ENCODE data around the gene KRTAP5-6.

KRTAP5-6 gene

GRCh38 chr11:1744891-1745700, 48.1 kb downstream of the KRTAP5-6 start:
- no peak for ATAC-seq (ENCODE audit: low read depth)
- Histone ChIP-seq H3K4me1 (ENCODE audit: insufficient read depth, poor library complexity, severe bottlenecking) (peaks cover 1% of the 10 kb centered on the region), H3K36me3 (ENCODE audit: low read depth) (no peaks in the 10 kb centered on the region), H3K4me3 (ENCODE audit: severe bottlenecking) (no peak overlapping the region), H3K27me3 (ENCODE audit: insufficient read depth, poor library complexity, severe bottlenecking) (peaks cover 12% of the 10 kb centered on the region), H3K9me3 (ENCODE audit: severe bottlenecking) (no peaks in the 10 kb centered on the region), H3K27ac (ENCODE audit: poor library complexity, severe bottlenecking) (no peak overlapping the region)
- peak; percentile 24 for DNase-seq (ENCODE audit: low spot score)
- TF ChIP-seq CTCF (IDR thresholded peaks at IDR 0.05; ENCODE audit: poor library complexity, severe bottlenecking) = no peak

GRCh38 chr11:1745701-1746320, 48.8 kb downstream of the KRTAP5-6 start:
- no peak for TF ChIP-seq CTCF (IDR thresholded peaks at IDR 0.05; ENCODE audit: poor library complexity, severe bottlenecking)
- Histone ChIP-seq H3K9me3 (ENCODE audit: severe bottlenecking) (no peaks in the 10 kb centered on the region), H3K36me3 (ENCODE audit: low read depth) (no peaks in the 10 kb centered on the region), H3K4me3 (ENCODE audit: severe bottlenecking) (no peak overlapping the region), H3K27me3 (ENCODE audit: insufficient read depth, poor library complexity, severe bottlenecking) (peaks cover 12% of the 10 kb centered on the region), H3K27ac (ENCODE audit: poor library complexity, severe bottlenecking) (no peak overlapping the region), H3K4me1 (ENCODE audit: insufficient read depth, poor library complexity, severe bottlenecking) (peaks cover 6% of the 10 kb centered on the region)
- ATAC-seq (ENCODE audit: low read depth) = no peak
- peak; percentile 19 for DNase-seq (ENCODE audit: low spot score)

- Histone ChIP-seq H3K27ac (ENCODE audit: poor library complexity, severe bottlenecking) (no peak overlapping the region), H3K27me3 (ENCODE audit: insufficient read depth, poor library complexity, severe bottlenecking) (peaks cover 12% of the 10 kb centered on the region), H3K4me1 (ENCODE audit: insufficient read depth, poor library complexity, severe bottlenecking) (peaks cover 6% of the 10 kb centered on the region), H3K36me3 (ENCODE audit: low read depth) (no peaks in the 10 kb centered on the region), H3K4me3 (ENCODE audit: severe bottlenecking) (no peak overlapping the region), H3K9me3 (ENCODE audit: severe bottlenecking) (no peaks in the 10 kb centered on the region)
- TF ChIP-seq CTCF (IDR thresholded peaks at IDR 0.05; ENCODE audit: poor library complexity, severe bottlenecking) = no peak
- DNase-seq (ENCODE audit: low spot score) (no peak), ATAC-seq (ENCODE audit: low read depth) (no peak)
These were observed 49.5 kb downstream of the KRTAP5-6 start for GRCh38 chr11:1746511-1746931.

GRCh38 chr11:1746956-1747752, 50.2 kb downstream of the KRTAP5-6 start:
- DNase-seq (ENCODE audit: low spot score) (peak; percentile 51), ATAC-seq (ENCODE audit: low read depth) (no peak)
- Histone ChIP-seq H3K9me3 (ENCODE audit: severe bottlenecking) (no peaks in the 10 kb centered on the region), H3K4me3 (ENCODE audit: severe bottlenecking) (no peak overlapping the region), H3K27ac (ENCODE audit: poor library complexity, severe bottlenecking) (no peak overlapping the region), H3K36me3 (ENCODE audit: low read depth) (no peaks in the 10 kb centered on the region), H3K27me3 (ENCODE audit: insufficient read depth, poor library complexity, severe bottlenecking) (peaks cover 12% of the 10 kb centered on the region), H3K4me1 (ENCODE audit: insufficient read depth, poor library complexity, severe bottlenecking) (peaks cover 6% of the 10 kb centered on the region)
- no peak for TF ChIP-seq CTCF (IDR thresholded peaks at IDR 0.05; ENCODE audit: poor library complexity, severe bottlenecking)

Measured in RWPE2 (cell line).